LNCAP (cell line): ENCODE data around the gene GPC5.

Source experiments
- CTCF ChIP-seq: fragments of 450-650 bp; IDR thresholded peaks from 2 replicates; pipeline ENCODE4 v1.5.1; 2017; ENCODE audit warnings: mild to moderate bottlenecking

Gene GPC5

GRCh38 chr13:91571681-91572080 is 173.3 kb downstream of the GPC5 start:
- no peak for TF ChIP-seq CTCF

- TF ChIP-seq CTCF, result no peak
Measured at GRCh38 chr13:91572439-91572838, 174.0 kb downstream of the GPC5 start.

DNA sequence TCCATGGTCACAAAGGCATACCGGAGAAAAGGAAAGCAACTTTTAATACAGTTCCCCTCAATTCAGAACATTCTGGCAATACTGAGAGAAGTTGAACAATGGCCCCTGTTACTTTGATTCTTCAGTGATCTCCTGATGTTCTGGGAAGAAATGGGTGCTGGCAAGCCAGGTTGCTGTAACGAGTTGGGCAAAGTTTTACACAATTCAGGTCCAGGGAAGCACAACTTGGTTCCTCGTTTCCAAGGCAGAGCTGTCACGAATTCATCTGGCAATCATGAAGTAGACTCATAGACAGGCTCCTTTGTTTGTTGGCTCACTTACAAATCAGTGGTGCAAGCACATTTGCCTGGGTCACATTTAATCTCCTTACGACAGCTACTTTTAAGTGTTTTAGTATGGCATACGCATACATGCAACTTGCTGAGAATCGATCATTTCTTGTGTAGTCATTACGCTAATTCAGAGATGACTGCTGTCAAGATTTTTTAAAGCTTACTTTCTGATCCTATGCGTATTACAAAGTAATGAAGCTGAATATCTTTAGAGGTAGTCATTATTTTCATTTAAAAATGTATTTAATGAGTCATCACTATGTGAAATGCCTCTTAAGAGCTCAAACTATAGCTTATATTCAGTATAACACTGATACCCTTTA is 174.7 kb downstream of the GPC5 start:
- TF ChIP-seq CTCF, result no peak

DNA sequence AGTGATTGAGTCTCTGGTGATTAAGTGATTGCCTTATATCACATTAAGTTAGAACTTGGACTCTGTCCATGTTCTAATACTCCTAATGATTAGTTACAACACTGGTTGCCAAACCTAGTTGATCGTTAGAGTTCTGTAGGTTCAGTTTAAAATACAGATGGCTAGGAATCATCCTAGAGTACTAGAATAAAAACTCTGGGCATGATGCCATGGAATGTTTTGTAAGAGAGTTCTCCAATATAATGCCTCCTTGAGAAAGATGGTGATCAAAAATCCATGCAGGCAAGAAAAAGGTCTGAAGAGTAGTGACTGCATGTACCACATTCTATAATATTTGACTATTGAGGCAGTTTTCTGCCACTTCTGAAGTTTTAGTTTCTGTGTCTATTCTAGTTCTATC is 176.3 kb downstream of the GPC5 start:
- TF ChIP-seq CTCF, result no peak

GRCh38 chr13:91576590-91576989 is 178.2 kb downstream of the GPC5 start:
- peak; percentile 59 for TF ChIP-seq CTCF

DNA sequence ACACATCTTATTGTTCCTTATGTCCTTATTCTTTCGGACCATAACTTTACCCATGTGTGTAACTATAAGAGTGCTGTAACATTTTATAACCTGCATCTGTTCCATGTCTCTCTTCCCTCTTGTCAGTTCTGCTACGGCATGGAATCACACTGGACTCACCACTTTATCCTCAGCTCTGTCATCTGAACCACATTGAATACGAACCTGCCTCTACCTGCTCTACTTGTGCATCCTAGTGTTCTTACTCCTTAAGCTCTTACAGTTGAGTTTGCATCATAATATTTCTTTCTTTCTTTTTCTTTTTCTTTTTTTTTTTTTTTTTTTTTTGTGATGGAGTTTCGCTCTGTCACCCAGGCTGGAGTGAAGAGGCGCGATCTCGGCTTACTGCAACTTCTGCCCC is 180.9 kb downstream of the GPC5 start:
- no peak for TF ChIP-seq CTCF

DNA sequence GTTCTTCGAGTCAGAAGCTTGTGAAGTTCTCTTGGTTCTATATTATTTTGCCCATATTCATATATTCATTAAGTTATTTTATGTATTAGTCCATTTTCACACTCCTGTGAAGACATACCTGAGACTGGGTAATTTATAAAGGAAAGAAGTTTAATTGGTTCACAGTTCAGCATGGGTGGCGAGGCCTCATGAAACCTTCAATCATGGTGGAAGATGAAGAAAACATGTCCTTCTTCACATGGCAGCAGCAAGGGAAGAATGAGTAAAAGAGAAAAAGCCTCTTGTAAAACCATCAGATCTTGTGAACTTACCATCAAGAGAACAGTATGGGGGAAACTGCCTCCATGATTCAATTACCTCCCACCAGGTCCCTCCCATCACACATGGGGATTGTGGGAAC is 182.3 kb downstream of the GPC5 start:
- TF ChIP-seq CTCF, result no peak

DNA sequence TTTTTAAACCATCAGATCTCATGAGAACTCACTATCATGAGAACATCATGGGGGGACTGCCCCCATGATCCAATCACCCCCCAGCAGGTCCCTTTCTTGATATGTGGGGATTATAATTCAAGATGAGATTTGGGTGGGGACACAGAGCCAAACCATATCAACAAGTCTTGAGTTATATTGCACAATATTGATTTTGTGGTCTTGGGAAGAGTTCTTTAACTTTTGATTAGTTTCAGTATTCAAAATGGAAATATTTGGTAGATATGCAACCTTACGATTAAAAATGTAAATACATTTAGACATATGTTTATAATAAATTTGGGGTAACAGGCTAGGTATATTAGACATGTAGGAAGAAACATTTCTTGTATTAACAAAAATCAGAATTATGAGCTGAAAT is 188.2 kb downstream of the GPC5 start:
- TF ChIP-seq CTCF, result no peak
